A673 (cell line): ENCODE results near the gene CHST7. TPM values are rescaled to one million over a fixed set of nuclear protein-coding genes. Genes with fewer than 3 reads are reported as not detected.

Source experiments
- BruUV-seq: library from RNA; stranded (reverse); fragments of 400-500 nt; replicated peaks from 2 replicates; lab custom pipeline; 2021; lab: Mats Ljungman, UMichigan
- CTCF ChIA-PET: fragments of 300-600 bp; sonication (Branson Sonifier 250); formaldehyde crosslinking; loops from one replicate; lab custom pipeline; 2022; ENCODE audit warnings: antibody characterized with exemption; lab: Charles Lee
- POLR2A ChIA-PET: fragments of 300-600 bp; sonication (Branson Sonifier 250); formaldehyde crosslinking; loops from one replicate; lab custom pipeline; 2022; ENCODE audit warnings: antibody characterized with exemption; ENCODE audit not compliant: low non-redundant PET; lab: Charles Lee
- DNase-seq: peaks from one replicate; pipeline ENCODE4 v3.0.0-alpha.2; 2015; ENCODE audit warnings: low spot score
- H3K27ac ChIP-seq: fragments of 200-600 bp; sonication (generic); 2 replicates; pipeline ENCODE4 v1.5.1; 2016; ENCODE audit warnings: mixed run types, low read depth, mild to moderate bottlenecking, mixed read lengths, antibody characterized with exemption, low read length; ENCODE audit not compliant: poor library complexity, severe bottlenecking
- H3K27me3 ChIP-seq: fragments of 200-600 bp; sonication (generic); replicated peaks from 2 replicates; pipeline ENCODE4 v1.6.1; 2017; ENCODE audit warnings: mixed run types, low read depth, mild to moderate bottlenecking, mixed read lengths, antibody characterized with exemption, low read length; ENCODE audit not compliant: insufficient read depth, poor library complexity
- H3K36me3 ChIP-seq: fragments of 200-600 bp; sonication (generic); 2 replicates; pipeline ENCODE4 v1.6.1; 2016; ENCODE audit warnings: mixed run types, mild to moderate bottlenecking, mixed read lengths, antibody characterized with exemption, low read length; ENCODE audit not compliant: insufficient read depth, poor library complexity, severe bottlenecking
- H3K4me1 ChIP-seq: fragments of 200-600 bp; sonication (generic); 2 replicates; pipeline ENCODE4 v1.6.1; 2017; ENCODE audit warnings: mixed run types, mild to moderate bottlenecking, mixed read lengths, antibody characterized with exemption, low read length; ENCODE audit not compliant: insufficient read depth, poor library complexity, severe bottlenecking
- H3K4me3 ChIP-seq: fragments of 200-600 bp; sonication (generic); 2 replicates; pipeline ENCODE4 v1.5.1; 2016; ENCODE audit warnings: low read depth, mixed run types, mild to moderate bottlenecking, mixed read lengths, low read length; ENCODE audit not compliant: poor library complexity, severe bottlenecking
- H3K9me3 ChIP-seq: fragments of 200-600 bp; sonication (generic); 2 replicates; pipeline ENCODE4 v1.6.1; 2016; ENCODE audit warnings: mixed run types, low read depth, mild to moderate bottlenecking, mixed read lengths, antibody characterized with exemption, low read length; ENCODE audit not compliant: poor library complexity, severe bottlenecking
- CTCF ChIP-seq: fragments of 300-800, 200-600 bp; sonication (generic); conservative IDR thresholded peaks from 2 replicates; pipeline ENCODE4 v1.5.1; 2017; ENCODE audit warnings: low read depth, mild to moderate bottlenecking, antibody characterized with exemption, low read length, moderate library complexity, mixed read lengths
- EZH2 ChIP-seq: fragments of 200-600 bp; sonication (generic); IDR thresholded peaks from 2 replicates; pipeline ENCODE4 v1.6.1; 2017; ENCODE audit warnings: borderline replicate concordance, low read depth, mild to moderate bottlenecking, mixed read lengths, antibody characterized with exemption, low read length; ENCODE audit not compliant: poor library complexity, severe bottlenecking
- intact Hi-C: fragments of 100-400 bp; cut with micrococcal nuclease; formaldehyde crosslinking; loops from one replicate; pipeline ENCODE4 v1.10.0; 2022; ENCODE audit not compliant: unreplicated experiment
- total RNA-seq: library from RNA; stranded (reverse); gene quantifications from 2 replicates; pipeline ENCODE4 v1.2.3, GENCODE V29; 2021

CHST7 gene
- total RNA-seq, 1 experiment from 2014 or later = 5.7 TPM

DNA sequence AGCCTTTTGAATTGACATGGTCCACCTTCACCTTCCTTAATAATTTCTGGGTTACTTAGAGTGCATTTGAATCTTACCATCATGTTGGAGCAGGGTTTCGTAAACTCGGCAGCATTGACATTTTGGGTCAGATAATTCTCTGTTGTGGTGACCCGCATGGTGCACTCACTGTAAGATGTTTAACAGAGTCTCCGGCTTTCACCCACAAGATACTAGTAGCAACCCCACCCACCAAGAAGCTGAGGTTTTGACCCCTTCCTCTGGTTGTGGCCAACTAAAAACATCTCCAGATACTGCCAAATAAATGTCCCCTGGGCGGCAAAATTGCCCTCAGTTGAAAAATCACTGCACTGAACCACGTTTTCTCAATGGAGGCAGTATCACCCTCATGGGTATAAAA lies 62.7 kb downstream of the CHST7 start:
- no TSS peak for BruUV-seq
- Histone ChIP-seq H3K27ac (no peak overlapping the region), H3K36me3 (no peaks in the 10 kb centered on the region), H3K4me1 (peaks cover 7% of the 10 kb centered on the region), H3K27me3 (no peaks in the 10 kb centered on the region), H3K4me3 (no peak overlapping the region), H3K9me3 (no peaks in the 10 kb centered on the region)
- intact Hi-C loops = no loop called here
- CTCF ChIA-PET = no interaction called here
- DNase-seq = no peak
- POLR2A ChIA-PET = no interaction called here
- TF ChIP-seq CTCF = no peak

- BruUV-seq = no TSS peak
- Histone ChIP-seq H3K27ac (no peak overlapping the region), H3K4me3 (no peak overlapping the region), H3K27me3 (no peaks in the 10 kb centered on the region), H3K36me3 (no peaks in the 10 kb centered on the region), H3K4me1 (peaks cover 7% of the 10 kb centered on the region), H3K9me3 (no peaks in the 10 kb centered on the region)
- intact Hi-C loops = no loop called here
- ChIA-PET CTCF (no interaction called here), POLR2A (no interaction called here)
- no peak for DNase-seq
- TF ChIP-seq EZH2 (no peak), CTCF (no peak)
Measured at GRCh38 chrX:46637938-46638337, 64.4 kb downstream of the CHST7 start.

DNA sequence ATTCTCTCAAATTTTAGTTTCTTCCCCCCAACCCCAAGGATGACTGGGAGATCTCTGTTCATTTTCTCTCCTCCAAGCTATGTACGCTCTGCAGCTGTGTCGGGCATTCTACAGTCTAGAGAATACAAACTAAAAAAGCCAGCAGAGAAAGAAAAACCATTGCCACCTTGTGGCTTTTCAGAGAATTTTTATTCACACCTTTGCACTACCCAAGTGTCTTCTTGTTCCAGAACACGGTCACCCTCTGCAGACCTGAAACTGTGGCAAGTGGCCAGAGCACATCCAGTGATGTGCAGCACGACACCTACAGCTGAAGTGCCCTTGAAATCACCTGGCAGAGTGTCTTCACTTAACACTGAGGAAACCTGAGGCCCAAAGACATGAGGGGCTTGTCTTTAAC lies 68.6 kb downstream of the CHST7 start:
- Histone ChIP-seq H3K36me3 (no peaks in the 10 kb centered on the region), H3K4me1 (peaks cover 4% of the 10 kb centered on the region), H3K27ac (no peak overlapping the region), H3K4me3 (no peak overlapping the region), H3K27me3 (no peaks in the 10 kb centered on the region), H3K9me3 (no peaks in the 10 kb centered on the region)
- BruUV-seq = no TSS peak
- ChIA-PET POLR2A (no interaction called here), CTCF (interaction anchor here (1.0 kb wide), 2 partner anchors 87 to 154 kb away, joined by 4 to 7 read pairs; no protein-coding TSS in a partner anchor)
- intact Hi-C loops = loop anchor here (2.0 to 10.0 kb wide), 2 partner anchors 69 to 453 kb away; partner anchors contain the start of gene CHST7
- TF ChIP-seq EZH2 (no peak), CTCF (peak; percentile 53)
- peak; percentile 65 for DNase-seq
